GM23248 (cell line): ENCODE data around the gene MYH9. TPM values are rescaled to one million over a fixed set of nuclear protein-coding genes. Genes with fewer than 3 reads are reported as not detected.
A peak's percentile ranks its signal among the peaks of the same experiment; 100 is the strongest.

Source experiments
- DNase-seq: peaks from one replicate; pipeline ENCODE4 v3.0.0-alpha.2; 2015
- H2AFZ ChIP-seq: fragments of 200-600 bp; sonication (generic); 2 replicates; pipeline ENCODE4 v1.6.1; 2016; ENCODE audit warnings: antibody characterized with exemption
- H3F3A ChIP-seq: fragments of 200-600 bp; sonication (generic); 2 replicates; pipeline ENCODE4 v1.6.1; 2016; ENCODE audit warnings: mild to moderate bottlenecking, antibody characterized with exemption, mixed run types; ENCODE audit not compliant: insufficient read depth
- H3K27ac ChIP-seq: fragments of 200-600 bp; sonication (generic); 2 replicates; pipeline ENCODE4 v1.5.1; 2016; ENCODE audit warnings: mild to moderate bottlenecking
- H3K27me3 ChIP-seq: fragments of 200-600 bp; sonication (generic); replicated peaks from 2 replicates; pipeline ENCODE4 v1.6.1; 2016; ENCODE audit warnings: mild to moderate bottlenecking; ENCODE audit not compliant: insufficient read depth
- H3K36me3 ChIP-seq: fragments of 200-600 bp; sonication (generic); 2 replicates; pipeline ENCODE4 v1.6.1; 2016; ENCODE audit warnings: low read depth, mild to moderate bottlenecking
- H3K4me1 ChIP-seq: fragments of 200-600 bp; sonication (generic); 2 replicates; pipeline ENCODE4 v1.6.1; 2016; ENCODE audit warnings: mild to moderate bottlenecking; ENCODE audit not compliant: insufficient read depth
- H3K4me2 ChIP-seq: fragments of 200-600 bp; sonication (generic); one replicate; pipeline ENCODE4 v1.6.1; 2016; ENCODE audit warnings: mild to moderate bottlenecking; ENCODE audit not compliant: unreplicated experiment
- H3K4me3 ChIP-seq: fragments of 200-600 bp; sonication (generic); 2 replicates; pipeline ENCODE4 v1.5.1; 2016; ENCODE audit warnings: mild to moderate bottlenecking
- H3K79me2 ChIP-seq: fragments of 200-600 bp; sonication (generic); 2 replicates; pipeline ENCODE4 v1.6.1; 2016; ENCODE audit warnings: mild to moderate bottlenecking; ENCODE audit not compliant: insufficient read depth
- H3K9ac ChIP-seq: fragments of 200-600 bp; sonication (generic); 2 replicates; pipeline ENCODE4 v1.6.1; 2016; ENCODE audit warnings: mild to moderate bottlenecking
- H3K9me2 ChIP-seq: fragments of 200-600 bp; sonication (generic); 2 replicates; pipeline ENCODE4 v1.6.1; 2016; ENCODE audit warnings: mixed run types, mild to moderate bottlenecking, moderate library complexity; ENCODE audit not compliant: insufficient read depth
- H3K9me3 ChIP-seq: fragments of 200-600 bp; sonication (generic); one replicate; pipeline ENCODE4 v1.6.1; 2017; ENCODE audit warnings: low read depth
- H4K20me1 ChIP-seq: fragments of 200-600 bp; sonication (generic); 2 replicates; pipeline ENCODE4 v1.6.0; 2016; ENCODE audit not compliant: insufficient read depth
- EZH2 ChIP-seq: fragments of 200-600 bp; sonication (generic); IDR thresholded peaks from 2 replicates; pipeline ENCODE4 v1.6.1; 2018; ENCODE audit warnings: antibody characterized with exemption, mild to moderate bottlenecking; ENCODE audit not compliant: insufficient read depth, poor library complexity, severe bottlenecking
- EZH2phosphoT487 ChIP-seq: fragments of 200-600 bp; sonication (generic); IDR thresholded peaks from 2 replicates; pipeline ENCODE4 v1.6.1; 2018; ENCODE audit warnings: antibody characterized with exemption, moderate library complexity, mild to moderate bottlenecking, low read depth; ENCODE audit not compliant: insufficient read depth
- WGBS, 2 experiments: methylation state at CpG; one replicate each; pipeline ENCODE4 v1.1.6; 2015 to 2017; ENCODE audit warnings: low lambda C conversion rate in 2 of 2, low coverage in 1 of 2; ENCODE audit errors: missing lambda C conversion rate in 2 of 2; 5-methylcytosine and 5-hydroxymethylcytosine counted together
- in situ Hi-C: fragments of 300-500 bp; cut with MboI; formaldehyde crosslinking; loops from 2 replicates; pipeline ENCODE4 v1.15.0; 2020
- polyA plus RNA-seq: library from polyadenylated mRNA; unstranded; fragments of >200 nt; fragmentation: Nextera tagmentation; extraction: Ambion mirVana; gene quantifications from 2 replicates; pipeline ENCODE4 v1.2.1, GENCODE V29; 2016
- total RNA-seq: library from RNA; depleted of rRNA; stranded (reverse); fragments of >200 nt; shearing (Covaris generic); gene quantifications from 2 replicates; pipeline ENCODE4 v1.2.3, GENCODE V29; 2014

The MYH9 gene
- total and polyA plus RNA-seq, 2 experiments from 2014 or later, result 287 to 420 TPM

- Histone ChIP-seq H3K9me2 (no peaks in the 10 kb centered on the region), H3K4me1 (no peaks in the 10 kb centered on the region), H4K20me1 (no peaks in the 10 kb centered on the region; the same call in 1 of the 2 replicates), H2AFZ (no peak overlapping the region), H3F3A (peaks cover 58% of the 10 kb centered on the region), H3K4me2 (no peak overlapping the region), H3K36me3 (peaks cover 75% of the 10 kb centered on the region), H3K27me3 (no peaks in the 10 kb centered on the region), H3K79me2 (peaks cover 30% of the 10 kb centered on the region; the same call in 1 of the 2 replicates), H3K27ac (no peak overlapping the region), H3K9me3 (no peaks in the 10 kb centered on the region), H3K4me3 (no peak overlapping the region), H3K9ac (no peak overlapping the region)
- TF ChIP-seq EZH2 (no peak), EZH2phosphoT487 (no peak)
- DNase-seq, result no peak
- in situ Hi-C loops, result no loop called here
- WGBS, 2 experiments, result 71 to 84% methylated on average over 7 of the region's 7 CpGs
Observed at GRCh38 chr22:36289406-36289870, 98.3 kb downstream of the MYH9 start.

GRCh38 chr22:36288571-36289405, 99.0 kb downstream of the MYH9 start:
- Histone ChIP-seq H2AFZ (no peak overlapping the region), H4K20me1 (no peaks in the 10 kb centered on the region; the same call in 1 of the 2 replicates), H3K4me1 (no peaks in the 10 kb centered on the region), H3K4me3 (no peak overlapping the region), H3K36me3 (peaks cover 72% of the 10 kb centered on the region), H3K9ac (no peak overlapping the region), H3F3A (peaks cover 54% of the 10 kb centered on the region), H3K9me3 (no peaks in the 10 kb centered on the region), H3K27ac (no peak overlapping the region), H3K9me2 (no peaks in the 10 kb centered on the region), H3K79me2 (peaks cover 24% of the 10 kb centered on the region; the same call in 1 of the 2 replicates), H3K4me2 (no peak overlapping the region), H3K27me3 (no peaks in the 10 kb centered on the region)
- 93 to 96% methylated on average over 33 of the region's 33 CpGs for WGBS, 2 experiments
- DNase-seq, result no peak
- no peak for TF ChIP-seq EZH2phosphoT487
- no peak for TF ChIP-seq EZH2
- in situ Hi-C loops, result no loop called here

- H3K36me3 ChIP-seq, result peaks cover 72% of the 10 kb centered on the region
- TF ChIP-seq EZH2 (no peak), EZH2phosphoT487 (no peak)
- 89 to 90% methylated on average over 19 to 20 of the region's 20 CpGs for WGBS, 2 experiments
- peaks cover 52% of the 10 kb centered on the region for H3F3A ChIP-seq
- H4K20me1 ChIP-seq, result no peaks in the 10 kb centered on the region; the same call in 1 of the 2 replicates
- no peaks in the 10 kb centered on the region for H3K9me2 ChIP-seq
- DNase-seq, result peak; percentile 44
- no peak overlapping the region for H3K27ac ChIP-seq
- no peak overlapping the region for H3K9ac ChIP-seq
- H2AFZ ChIP-seq, result no peak overlapping the region
- in situ Hi-C loops, result no loop called here
- H3K4me3 ChIP-seq, result no peak overlapping the region
- H3K4me1 ChIP-seq, result no peaks in the 10 kb centered on the region
- no peak overlapping the region for H3K4me2 ChIP-seq
- H3K9me3 ChIP-seq, result no peaks in the 10 kb centered on the region
- H3K27me3 ChIP-seq, result no peaks in the 10 kb centered on the region
- H3K79me2 ChIP-seq, result peaks cover 17% of the 10 kb centered on the region; the same call in 1 of the 2 replicates
Observed at GRCh38 chr22:36287881-36288515, 99.8 kb downstream of the MYH9 start.

- Histone ChIP-seq H3K9ac (no peak overlapping the region; the same call in 1 of the 2 replicates), H3K9me3 (no peaks in the 10 kb centered on the region), H3K79me2 (peaks cover 13% of the 10 kb centered on the region; the same call in 1 of the 2 replicates), H3K36me3 (peaks cover 74% of the 10 kb centered on the region), H3K9me2 (no peaks in the 10 kb centered on the region), H4K20me1 (no peaks in the 10 kb centered on the region; the same call in 1 of the 2 replicates), H2AFZ (no peak overlapping the region), H3K4me3 (no peak overlapping the region), H3K4me2 (no peak overlapping the region), H3K27ac (peak overlapping the region; percentile 48), H3K4me1 (no peaks in the 10 kb centered on the region), H3K27me3 (no peaks in the 10 kb centered on the region), H3F3A (peaks cover 59% of the 10 kb centered on the region)
- DNase-seq, result peak; percentile 88
- TF ChIP-seq EZH2 (no peak), EZH2phosphoT487 (no peak)
- in situ Hi-C loops, result no loop called here
- WGBS, 2 experiments, result 39 to 42% methylated on average over 24 to 28 of the region's 28 CpGs
Observed at GRCh38 chr22:36286096-36286957, 101.4 kb downstream of the MYH9 start.
